ENCODE results near the gene NAALADL2. TPM values are rescaled to one million over a fixed set of nuclear protein-coding genes. Genes with fewer than 3 reads are reported as not detected.

The NAALADL2 gene
- total RNA-seq, 1 donor from 2014 or later: 2.9 TPM

GRCh38 chr3:175485436-175485835 is 626.3 kb downstream of the NAALADL2 start:
- no peak overlapping the region for H3K4me3 ChIP-seq (ENCODE audit: low read depth, low read length)
- no peak for TF ChIP-seq CTCF (IDR thresholded peaks at IDR 0.05; ENCODE audit: insufficient read depth, low read length, poor library complexity, severe bottlenecking)
- DNase-seq (ENCODE audit: low read depth): no peak
- H3K36me3 ChIP-seq (ENCODE audit: control insufficient read depth, insufficient read depth, low read length): no peaks in the 10 kb centered on the region
- no peaks in the 10 kb centered on the region for H3K27me3 ChIP-seq (ENCODE audit: control insufficient read depth, insufficient read depth, low read length)

- no peak for DNase-seq (ENCODE audit: low read depth)
- no peaks in the 10 kb centered on the region for H3K27me3 ChIP-seq (ENCODE audit: control insufficient read depth, insufficient read depth, low read length)
- H3K36me3 ChIP-seq (ENCODE audit: control insufficient read depth, insufficient read depth, low read length): no peaks in the 10 kb centered on the region
- H3K4me3 ChIP-seq (ENCODE audit: low read depth, low read length): no peak overlapping the region
- no peak for TF ChIP-seq CTCF (IDR thresholded peaks at IDR 0.05; ENCODE audit: insufficient read depth, low read length, poor library complexity, severe bottlenecking)
These were observed 627.1 kb downstream of the NAALADL2 start for GRCh38 chr3:175486255-175486654.

- no peak for TF ChIP-seq CTCF (IDR thresholded peaks at IDR 0.05; ENCODE audit: insufficient read depth, low read length, poor library complexity, severe bottlenecking)
- Histone ChIP-seq H3K4me3 (ENCODE audit: low read depth, low read length) (no peak overlapping the region), H3K27me3 (ENCODE audit: control insufficient read depth, insufficient read depth, low read length) (no peaks in the 10 kb centered on the region), H3K36me3 (ENCODE audit: control insufficient read depth, insufficient read depth, low read length) (no peaks in the 10 kb centered on the region)
- no peak for DNase-seq (ENCODE audit: low read depth)
These were observed 630.3 kb downstream of the NAALADL2 start for GRCh38 chr3:175489406-175489805.

- peak; percentile 42 for DNase-seq (ENCODE audit: low read depth)
- Histone ChIP-seq H3K4me3 (ENCODE audit: low read depth, low read length) (no peak overlapping the region), H3K27me3 (ENCODE audit: control insufficient read depth, insufficient read depth, low read length) (no peaks in the 10 kb centered on the region), H3K36me3 (ENCODE audit: control insufficient read depth, insufficient read depth, low read length) (no peaks in the 10 kb centered on the region)
- TF ChIP-seq CTCF (IDR thresholded peaks at IDR 0.05; ENCODE audit: insufficient read depth, low read length, poor library complexity, severe bottlenecking): no peak
These were observed 634.2 kb downstream of the NAALADL2 start for GRCh38 chr3:175493301-175493700.

- no peaks in the 10 kb centered on the region for H3K36me3 ChIP-seq (ENCODE audit: control insufficient read depth, insufficient read depth, low read length)
- DNase-seq (ENCODE audit: low read depth): no peak
- TF ChIP-seq CTCF (IDR thresholded peaks at IDR 0.05; ENCODE audit: insufficient read depth, low read length, poor library complexity, severe bottlenecking): no peak
These were observed 636.2 kb downstream of the NAALADL2 start for GRCh38 chr3:175495331-175495730.

GRCh38 chr3:175502155-175502554 is 643.0 kb downstream of the NAALADL2 start:
- no peaks in the 10 kb centered on the region for H3K36me3 ChIP-seq (ENCODE audit: control insufficient read depth, insufficient read depth, low read length)
- no peak for TF ChIP-seq CTCF (IDR thresholded peaks at IDR 0.05; ENCODE audit: insufficient read depth, low read length, poor library complexity, severe bottlenecking)
- no peaks in the 10 kb centered on the region for H3K27me3 ChIP-seq (ENCODE audit: control insufficient read depth, insufficient read depth, low read length)
- DNase-seq (ENCODE audit: low read depth): no peak
- no peak overlapping the region for H3K4me3 ChIP-seq (ENCODE audit: low read depth, low read length)

More at GRCh38 chr3:175495331-175495730, 636.2 kb downstream of the NAALADL2 start:
- H3K27me3 ChIP-seq (ENCODE audit: control insufficient read depth, insufficient read depth, low read length): no peaks in the 10 kb centered on the region
- no peak overlapping the region for H3K4me3 ChIP-seq (ENCODE audit: low read depth, low read length)

Data from kidney epithelial cell (primary cell).